Skeletal muscle satellite cell (primary cell): ENCODE data around the gene PPP4R4. TPM values are rescaled to one million over a fixed set of nuclear protein-coding genes. Genes with fewer than 3 reads are reported as not detected.

Experiments
- H3K27me3 ChIP-seq: 2 replicates; pipeline ENCODE4 v1.7.0; 2013; ENCODE audit warnings: low read length; ENCODE audit not compliant: control insufficient read depth, insufficient read depth
- H3K36me3 ChIP-seq: 2 replicates; pipeline ENCODE4 v1.7.0; 2013; ENCODE audit warnings: mild to moderate bottlenecking, control low read depth, low read length; ENCODE audit not compliant: insufficient read depth
- H3K4me1 ChIP-seq: 2 replicates; pipeline ENCODE4 v1.7.0; 2013; ENCODE audit warnings: low read length; ENCODE audit not compliant: control insufficient read depth, insufficient read depth
- H3K4me2 ChIP-seq: 2 replicates; pipeline ENCODE4 v1.7.0; 2013; ENCODE audit warnings: mild to moderate bottlenecking, low read length
- H3K4me3 ChIP-seq: 2 replicates; pipeline ENCODE4 v1.7.0; 2013; ENCODE audit warnings: low read length
- H3K9ac ChIP-seq: 2 replicates; pipeline ENCODE4 v1.7.0; 2013; ENCODE audit warnings: mild to moderate bottlenecking, low read depth, low read length, moderate library complexity
- H3K9me3 ChIP-seq: replicated peaks from 2 replicates; pipeline ENCODE4 v1.7.0; 2013; ENCODE audit warnings: mild to moderate bottlenecking, control low read depth, low read length
- total RNA-seq: library from RNA; depleted of rRNA; stranded (reverse); fragments of >200 nt; gene quantifications from 2 replicates; pipeline ENCODE4 v1.2.3, GENCODE V29; 2012; rRNA removed

Gene PPP4R4
- total RNA-seq: under 0.01 and 0.22 TPM in 2 replicates

DNA sequence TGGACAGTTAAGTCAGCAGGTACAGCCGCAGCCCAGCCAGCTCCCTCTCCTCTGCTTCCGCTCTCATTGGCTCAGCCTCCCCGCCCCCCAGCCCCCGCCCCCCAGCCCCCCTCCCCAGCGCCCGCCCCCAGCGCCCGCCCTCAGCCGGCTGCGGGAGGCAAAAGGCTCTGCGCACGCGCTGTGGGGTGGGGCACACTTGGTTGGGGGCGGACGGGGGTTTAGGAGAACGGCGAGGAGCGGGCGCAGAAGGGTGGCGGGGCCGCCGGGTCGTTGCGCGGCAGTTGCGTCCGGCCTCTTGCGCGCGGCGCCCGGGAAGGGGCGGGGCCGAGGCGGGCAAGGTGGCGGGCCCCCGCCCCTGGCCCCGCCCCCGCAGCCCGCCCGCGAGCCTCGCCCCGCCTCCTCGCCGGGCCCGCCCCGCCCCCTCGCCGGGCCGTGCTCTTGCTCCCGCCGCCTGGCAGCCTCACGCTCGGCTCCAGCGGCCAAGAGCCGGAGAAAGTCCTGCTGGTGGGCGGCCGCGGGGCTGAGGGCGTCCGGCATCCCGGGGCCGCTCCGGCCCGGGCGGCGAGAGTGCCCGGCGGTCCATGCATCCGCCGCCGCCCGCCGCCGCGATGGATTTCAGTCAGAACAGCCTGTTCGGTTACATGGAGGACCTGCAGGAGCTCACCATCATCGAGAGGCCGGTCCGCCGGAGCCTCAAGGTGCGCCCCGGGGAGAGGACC lies at the start of gene PPP4R4:
PPP4R4 (plus strand) TSS at position 438 of the 719 bp plus-strand sequence; CDS start at position 582, 144 bp downstream.
- H3K9me3 ChIP-seq: no peaks in the 10 kb centered on the region
- peak within 1 kb of the TSS; percentile 50 for H3K9ac ChIP-seq
- H3K4me3 ChIP-seq: peak within 1 kb of the TSS; percentile 74
- H3K4me1 ChIP-seq: peaks cover 19% of the 10 kb centered on the region
- peak within 1 kb of the TSS; percentile 87 for H3K4me2 ChIP-seq
- peaks cover 41% of the 10 kb centered on the region for H3K27me3 ChIP-seq
- no peaks in the 10 kb centered on the region for H3K36me3 ChIP-seq

DNA sequence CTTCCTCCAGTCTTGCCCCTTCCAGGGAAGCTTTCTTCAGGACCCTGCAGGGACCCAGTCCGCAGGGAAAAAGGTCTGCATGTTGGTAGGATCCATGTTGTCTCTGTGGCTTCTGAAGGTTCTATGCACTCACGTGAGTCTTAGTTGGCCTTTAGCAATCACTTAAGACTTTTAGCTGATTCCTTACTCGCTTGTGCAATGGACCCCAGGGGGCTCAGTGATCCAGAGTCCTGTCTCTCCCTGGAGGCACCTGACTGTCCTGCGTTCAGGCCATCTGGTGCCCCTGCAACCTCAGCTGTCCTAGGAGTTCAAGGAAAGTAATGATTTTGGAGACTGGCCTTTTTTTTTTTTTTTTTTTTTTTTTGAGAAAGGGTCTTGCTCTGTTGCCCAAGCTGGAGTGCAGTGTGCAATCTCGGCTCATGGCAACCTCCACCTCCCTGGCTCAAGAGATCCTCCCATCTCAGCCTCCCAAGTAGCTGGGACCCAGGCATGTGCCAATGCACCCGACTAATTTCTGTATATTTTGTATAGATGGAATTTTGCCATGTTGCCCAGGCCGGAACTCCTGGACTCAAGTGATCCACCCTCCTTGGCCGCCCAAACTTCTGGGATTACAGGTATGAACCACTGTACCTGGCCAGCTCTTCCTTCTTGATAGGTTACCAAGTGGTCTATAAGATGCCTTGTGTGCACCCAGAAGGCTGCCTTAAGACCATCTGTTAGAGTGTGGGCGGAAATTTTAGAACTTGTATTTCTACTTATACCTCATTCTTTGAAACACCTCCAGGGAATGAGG lies 49.3 kb upstream of the PPP4R4 start:
- Histone ChIP-seq H3K9ac (no peak overlapping the region), H3K27me3 (no peaks in the 10 kb centered on the region), H3K9me3 (peaks cover 9% of the 10 kb centered on the region), H3K4me1 (peaks cover 28% of the 10 kb centered on the region), H3K4me2 (no peak overlapping the region), H3K36me3 (peaks cover 7% of the 10 kb centered on the region), H3K4me3 (no peak overlapping the region)

DNA sequence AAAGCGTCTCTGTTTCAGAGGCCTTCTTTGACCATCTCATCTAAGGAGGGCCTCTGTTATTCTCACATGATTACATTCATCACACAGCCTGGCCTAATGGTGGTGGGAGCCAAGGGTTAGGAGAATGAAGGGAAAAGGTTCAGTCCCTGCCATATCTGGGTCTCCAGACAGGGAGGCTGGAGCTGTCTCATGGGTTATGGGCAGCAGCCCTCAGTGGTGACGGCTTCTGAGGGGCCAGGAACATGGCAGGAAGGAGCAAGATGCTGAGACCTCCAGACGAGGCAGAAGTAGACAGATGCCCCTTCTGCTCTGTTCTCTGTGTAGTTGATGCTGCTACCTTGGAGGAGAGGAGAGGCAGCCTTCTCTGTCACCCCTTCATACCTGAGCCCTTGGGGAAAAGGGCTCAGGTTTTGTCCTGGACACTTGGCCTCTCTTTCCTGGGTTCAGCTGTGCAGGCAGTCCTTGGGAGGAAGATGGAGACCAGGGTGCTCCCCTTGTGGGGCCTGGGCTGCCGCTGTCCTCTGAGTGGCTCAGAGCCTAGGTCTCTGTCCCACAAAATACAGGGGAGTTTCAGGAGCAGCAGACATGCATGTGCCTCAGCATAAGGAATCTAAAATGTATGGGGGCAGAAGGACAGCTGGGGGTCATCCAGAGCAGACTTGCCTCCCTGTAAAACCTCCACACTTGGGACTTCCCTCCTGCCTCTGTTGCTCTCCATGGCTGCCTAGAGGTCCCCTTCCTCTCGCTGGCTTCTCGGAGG lies 48.3 kb upstream of the PPP4R4 start:
- no peaks in the 10 kb centered on the region for H3K9me3 ChIP-seq
- H3K27me3 ChIP-seq: no peaks in the 10 kb centered on the region
- no peak overlapping the region for H3K4me3 ChIP-seq
- peaks cover 28% of the 10 kb centered on the region for H3K4me1 ChIP-seq
- peaks cover 7% of the 10 kb centered on the region for H3K36me3 ChIP-seq
- no peak overlapping the region for H3K9ac ChIP-seq
- no peak overlapping the region for H3K4me2 ChIP-seq

- Histone ChIP-seq H3K4me1 (peaks cover 23% of the 10 kb centered on the region), H3K4me2 (no peak overlapping the region), H3K4me3 (no peak overlapping the region), H3K9me3 (no peaks in the 10 kb centered on the region), H3K36me3 (peaks cover 7% of the 10 kb centered on the region), H3K9ac (no peak overlapping the region), H3K27me3 (no peaks in the 10 kb centered on the region)
Measured at GRCh38 chr14:94126419-94126677, 47.8 kb upstream of the PPP4R4 start.

GRCh38 chr14:94126800-94127199 lies 47.3 kb upstream of the PPP4R4 start:
- Histone ChIP-seq H3K9me3 (no peaks in the 10 kb centered on the region), H3K36me3 (peaks cover 7% of the 10 kb centered on the region), H3K4me1 (peaks cover 19% of the 10 kb centered on the region), H3K4me2 (no peak overlapping the region), H3K27me3 (no peaks in the 10 kb centered on the region), H3K9ac (no peak overlapping the region), H3K4me3 (no peak overlapping the region)

GRCh38 chr14:94127330-94127729 lies 46.8 kb upstream of the PPP4R4 start:
- Histone ChIP-seq H3K4me3 (no peak overlapping the region), H3K4me2 (no peak overlapping the region), H3K4me1 (peaks cover 17% of the 10 kb centered on the region), H3K9ac (no peak overlapping the region), H3K27me3 (no peaks in the 10 kb centered on the region), H3K36me3 (peaks cover 7% of the 10 kb centered on the region), H3K9me3 (no peaks in the 10 kb centered on the region)

DNA sequence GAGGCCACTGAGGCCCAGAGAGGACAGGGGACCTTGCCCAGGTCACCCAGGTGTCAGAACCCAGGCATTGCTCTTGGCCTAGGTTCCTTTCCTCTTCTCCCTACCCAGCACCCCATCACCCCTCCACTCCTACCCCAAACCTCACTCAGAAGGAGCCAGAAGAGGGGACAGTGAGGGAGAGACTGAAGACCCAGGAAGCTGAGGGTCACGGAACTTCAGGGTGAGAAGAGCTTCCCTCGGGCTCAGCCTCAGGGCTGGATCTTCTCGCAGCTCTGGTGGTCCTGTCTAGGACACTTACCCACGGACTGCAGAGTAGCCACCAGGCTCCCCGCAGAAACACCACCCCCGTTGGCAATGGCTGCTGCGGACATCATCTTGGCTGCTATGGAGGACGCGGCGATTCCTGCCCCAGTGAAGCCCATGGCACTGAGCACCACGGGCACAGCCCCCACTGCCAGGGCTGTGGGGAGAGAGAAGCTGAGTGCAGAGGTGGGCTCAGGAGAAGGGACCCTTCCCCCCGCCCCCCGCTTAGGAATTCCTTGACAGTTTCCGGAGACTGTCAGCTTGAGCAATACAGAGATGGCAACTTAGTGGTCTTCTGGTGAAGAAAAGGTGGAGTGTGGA lies 45.8 kb upstream of the PPP4R4 start:
- no peaks in the 10 kb centered on the region for H3K9me3 ChIP-seq
- H3K27me3 ChIP-seq: peaks cover under 1% of the 10 kb centered on the region
- peak overlapping the region; percentile 83 for H3K9ac ChIP-seq
- peak overlapping the region; percentile 83 for H3K4me3 ChIP-seq
- H3K36me3 ChIP-seq: peaks cover 7% of the 10 kb centered on the region
- H3K4me2 ChIP-seq: peak overlapping the region; percentile 96
- H3K4me1 ChIP-seq: peaks cover 17% of the 10 kb centered on the region

DNA sequence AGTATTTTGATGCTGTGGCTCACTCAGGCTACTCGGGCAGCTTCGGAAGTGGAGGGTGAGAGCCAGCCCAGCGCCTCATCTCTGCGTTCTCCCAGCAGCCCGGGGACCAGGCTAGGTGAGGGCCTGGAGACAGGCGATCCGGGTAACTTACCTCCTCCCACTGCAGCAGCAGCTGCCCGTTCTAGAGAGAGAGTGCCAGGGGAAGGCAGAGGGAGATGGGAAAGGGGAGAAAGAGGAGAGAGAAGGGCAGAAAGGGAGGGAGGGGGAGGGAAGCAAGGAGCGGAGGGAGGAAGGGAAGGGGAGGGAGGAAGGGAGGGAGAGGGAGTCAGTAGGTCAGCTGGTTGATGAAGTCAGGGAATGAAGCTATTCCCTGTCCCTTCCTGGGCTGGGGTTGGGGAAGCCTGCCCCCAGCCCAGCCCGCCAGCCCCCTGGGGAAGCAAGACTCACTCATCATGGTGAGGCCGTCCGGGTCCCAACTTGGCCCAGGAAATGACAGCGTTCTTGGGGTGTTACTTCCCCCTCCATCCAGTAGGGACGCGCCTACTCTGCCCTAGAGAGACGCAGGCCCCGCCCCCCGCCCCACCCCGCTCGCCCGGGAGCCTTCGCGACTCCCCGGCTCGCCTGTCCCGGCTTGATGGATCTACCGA lies 44.9 kb upstream of the PPP4R4 start, which contains the start of gene IFI27L2:
IFI27L2 (minus strand) TSS at position 494 of the 647 bp plus-strand sequence; CDS start at position 454, 40 bp downstream.
- H3K27me3 ChIP-seq: peaks cover 6% of the 10 kb centered on the region
- H3K36me3 ChIP-seq: peaks cover 7% of the 10 kb centered on the region
- H3K4me1 ChIP-seq: peaks cover 17% of the 10 kb centered on the region
- H3K9me3 ChIP-seq: no peaks in the 10 kb centered on the region
- H3K9ac ChIP-seq: peak within 1 kb of the TSS; percentile 83
- H3K4me2 ChIP-seq: peak within 1 kb of the TSS; percentile 96
- H3K4me3 ChIP-seq: peak within 1 kb of the TSS; percentile 83

DNA sequence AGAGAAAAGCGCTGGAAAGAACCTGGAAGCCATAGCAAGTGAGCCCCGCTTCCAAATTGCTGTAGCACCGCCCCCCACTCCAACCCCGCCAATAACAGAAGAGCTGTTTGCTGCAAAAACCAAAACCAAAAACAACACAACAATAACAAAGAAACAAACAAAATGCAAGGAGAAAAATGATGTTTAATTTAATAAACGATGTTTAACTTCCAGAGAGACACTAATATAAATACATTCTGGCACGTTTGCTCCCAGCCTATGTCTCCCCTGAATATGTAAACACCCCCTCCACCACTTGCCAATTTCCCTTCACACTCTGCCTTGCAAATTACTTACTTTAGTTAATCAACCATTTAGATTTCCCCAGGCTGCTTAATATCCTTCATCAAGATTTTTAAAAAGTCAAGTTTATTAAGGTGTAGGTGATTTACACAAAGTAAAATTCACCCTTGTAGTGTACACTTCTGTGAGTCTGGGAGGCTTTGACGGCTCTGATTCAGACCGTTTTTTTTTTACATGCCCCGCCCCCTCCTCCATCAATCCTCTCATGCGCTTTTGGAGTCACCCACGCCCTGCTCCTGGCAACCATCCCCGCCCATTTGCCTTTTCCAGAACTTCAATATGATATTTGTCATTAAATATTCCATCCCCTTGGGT lies 44.2 kb upstream of the PPP4R4 start:
- peak overlapping the region; percentile 83 for H3K9ac ChIP-seq
- H3K4me3 ChIP-seq: peak overlapping the region; percentile 83
- H3K36me3 ChIP-seq: peaks cover 7% of the 10 kb centered on the region
- H3K4me1 ChIP-seq: peaks cover 17% of the 10 kb centered on the region
- H3K27me3 ChIP-seq: peaks cover 6% of the 10 kb centered on the region
- H3K4me2 ChIP-seq: peak overlapping the region; percentile 96
- no peaks in the 10 kb centered on the region for H3K9me3 ChIP-seq

- Histone ChIP-seq H3K9ac (no peak overlapping the region), H3K4me1 (peaks cover 17% of the 10 kb centered on the region), H3K9me3 (no peaks in the 10 kb centered on the region), H3K36me3 (peaks cover 3% of the 10 kb centered on the region), H3K27me3 (peaks cover 10% of the 10 kb centered on the region), H3K4me2 (no peak overlapping the region), H3K4me3 (no peak overlapping the region)
Measured at GRCh38 chr14:94132285-94132887, 41.7 kb upstream of the PPP4R4 start.
